IPS-20b (cell line): ENCODE data around the gene RASA3.
"Not testable (repeated sequence)": the region's sequence is repeated elsewhere in the genome, so short reads cannot be mapped to it uniquely, and the experiment has no call there.

Source experiments
- H3K27ac ChIP-seq: one replicate; pipeline ENCODE4 v1.5.1; 2013; ENCODE audit warnings: low read length
- H3K27me3 ChIP-seq: 2 replicates; pipeline ENCODE4 v1.6.1; 2013; ENCODE audit warnings: mild to moderate bottlenecking, low read length, inconsistent platforms; ENCODE audit not compliant: insufficient read depth
- H3K36me3 ChIP-seq: 2 replicates; pipeline ENCODE4 v1.6.1; 2013; ENCODE audit warnings: low read depth, mild to moderate bottlenecking, inconsistent platforms, low read length, moderate library complexity; ENCODE audit not compliant: insufficient read depth
- H3K4me1 ChIP-seq: 2 replicates; pipeline ENCODE4 v1.6.1; 2013; ENCODE audit warnings: mild to moderate bottlenecking, control low read depth, inconsistent platforms, low read length, moderate library complexity; ENCODE audit not compliant: insufficient read depth
- H3K4me3 ChIP-seq: 2 replicates; pipeline ENCODE4 v1.5.1; 2013; ENCODE audit warnings: mild to moderate bottlenecking, low read length, inconsistent platforms
- H3K9ac ChIP-seq: 2 replicates; pipeline ENCODE4 v1.6.1; 2013; ENCODE audit warnings: low read depth, mild to moderate bottlenecking, inconsistent platforms, low read length, moderate library complexity
- H3K9me3 ChIP-seq: 2 replicates; pipeline ENCODE4 v1.6.1; 2013; ENCODE audit warnings: mild to moderate bottlenecking, low read depth, low read length, inconsistent platforms; ENCODE audit not compliant: insufficient read depth

RASA3 gene

GRCh38 chr13:114121031-114121430, 11.4 kb downstream of the RASA3 start:
- Histone ChIP-seq H3K4me3 (no peak overlapping the region), H3K27ac (no peak overlapping the region), H3K4me1 (peaks cover 10% of the 10 kb centered on the region), H3K27me3 (no peaks in the 10 kb centered on the region), H3K36me3 (no peaks in the 10 kb centered on the region), H3K9ac (no peak overlapping the region), H3K9me3 (no peaks in the 10 kb centered on the region)

GRCh38 chr13:114120591-114121011, 11.8 kb downstream of the RASA3 start:
- Histone ChIP-seq H3K4me3 (no peak overlapping the region), H3K27me3 (no peaks in the 10 kb centered on the region), H3K36me3 (no peaks in the 10 kb centered on the region), H3K27ac (no peak overlapping the region), H3K4me1 (peaks cover 10% of the 10 kb centered on the region), H3K9me3 (no peaks in the 10 kb centered on the region), H3K9ac (no peak overlapping the region)

- H3K36me3 ChIP-seq, result no peaks in the 10 kb centered on the region
- peaks cover 10% of the 10 kb centered on the region for H3K4me1 ChIP-seq
- no peak overlapping the region for H3K27ac ChIP-seq
- H3K27me3 ChIP-seq, result no peaks in the 10 kb centered on the region
- H3K4me3 ChIP-seq, result peak overlapping the region; percentile 60; the same call in 1 of the 2 replicates
- peak overlapping the region; percentile 54; the same call in 1 of the 2 replicates for H3K9ac ChIP-seq
- H3K9me3 ChIP-seq, result no peaks in the 10 kb centered on the region
Observed at GRCh38 chr13:114119196-114119595, 13.2 kb downstream of the RASA3 start.

GRCh38 chr13:114118511-114119123, 13.8 kb downstream of the RASA3 start:
- no peak overlapping the region for H3K27ac ChIP-seq
- peak overlapping the region; percentile 54; the same call in 1 of the 2 replicates for H3K9ac ChIP-seq
- no peaks in the 10 kb centered on the region for H3K9me3 ChIP-seq
- no peaks in the 10 kb centered on the region for H3K36me3 ChIP-seq
- no peaks in the 10 kb centered on the region for H3K27me3 ChIP-seq
- H3K4me3 ChIP-seq, result peak overlapping the region; percentile 60; the same call in 1 of the 2 replicates
- peaks cover 10% of the 10 kb centered on the region for H3K4me1 ChIP-seq

- H3K4me3 ChIP-seq, result no peak overlapping the region
- H3K9me3 ChIP-seq, result no peaks in the 10 kb centered on the region
- peaks cover 11% of the 10 kb centered on the region for H3K4me1 ChIP-seq
- H3K9ac ChIP-seq, result no peak overlapping the region
- H3K27ac ChIP-seq, result no peak overlapping the region
- no peaks in the 10 kb centered on the region for H3K27me3 ChIP-seq
- H3K36me3 ChIP-seq, result no peaks in the 10 kb centered on the region
Observed at GRCh38 chr13:114118086-114118485, 14.3 kb downstream of the RASA3 start.

GRCh38 chr13:114117341-114117874, 15.0 kb downstream of the RASA3 start:
- H3K4me1 ChIP-seq, result peaks cover 17% of the 10 kb centered on the region
- not testable (repeated sequence) for H3K4me3 ChIP-seq, H3K36me3 ChIP-seq, H3K27me3 ChIP-seq, H3K9me3 ChIP-seq, H3K9ac ChIP-seq, H3K27ac ChIP-seq

GRCh38 chr13:114116734-114117133, 15.7 kb downstream of the RASA3 start:
- Histone ChIP-seq H3K27me3 (no peaks in the 10 kb centered on the region), H3K27ac (no peak overlapping the region), H3K4me3 (no peak overlapping the region), H3K9ac (no peak overlapping the region), H3K9me3 (no peaks in the 10 kb centered on the region), H3K36me3 (no peaks in the 10 kb centered on the region), H3K4me1 (peaks cover 24% of the 10 kb centered on the region)

- no peak overlapping the region for H3K27ac ChIP-seq
- no peak overlapping the region for H3K9ac ChIP-seq
- peaks cover 27% of the 10 kb centered on the region for H3K4me1 ChIP-seq
- no peaks in the 10 kb centered on the region for H3K27me3 ChIP-seq
- H3K4me3 ChIP-seq, result no peak overlapping the region
- H3K36me3 ChIP-seq, result no peaks in the 10 kb centered on the region
- H3K9me3 ChIP-seq, result no peaks in the 10 kb centered on the region
Observed at GRCh38 chr13:114115796-114116195, 16.6 kb downstream of the RASA3 start.

- Histone ChIP-seq H3K9me3 (no peaks in the 10 kb centered on the region), H3K27ac (no peak overlapping the region), H3K4me1 (peaks cover 26% of the 10 kb centered on the region; the same call in 1 of the 2 replicates), H3K36me3 (no peaks in the 10 kb centered on the region), H3K4me3 (no peak overlapping the region), H3K27me3 (no peaks in the 10 kb centered on the region), H3K9ac (no peak overlapping the region)
Observed at GRCh38 chr13:114115191-114115671, 17.2 kb downstream of the RASA3 start.

GRCh38 chr13:114114666-114115065, 17.8 kb downstream of the RASA3 start:
- H3K36me3 ChIP-seq, H3K4me3 ChIP-seq, H3K9ac ChIP-seq, H3K27ac ChIP-seq, H3K27me3 ChIP-seq, H3K9me3 ChIP-seq: not testable (repeated sequence)
- H3K4me1 ChIP-seq, result peaks cover 26% of the 10 kb centered on the region; the same call in 1 of the 2 replicates

GRCh38 chr13:114114006-114114640, 18.3 kb downstream of the RASA3 start:
- H3K27me3 ChIP-seq, result no peaks in the 10 kb centered on the region
- H3K27ac ChIP-seq, result no peak overlapping the region
- H3K4me1 ChIP-seq, result peaks cover 26% of the 10 kb centered on the region; the same call in 1 of the 2 replicates
- no peak overlapping the region for H3K4me3 ChIP-seq
- H3K9ac ChIP-seq, result no peak overlapping the region
- no peaks in the 10 kb centered on the region for H3K9me3 ChIP-seq
- no peaks in the 10 kb centered on the region for H3K36me3 ChIP-seq

GRCh38 chr13:114113395-114113794, 19.0 kb downstream of the RASA3 start:
- H3K9me3 ChIP-seq, H3K4me3 ChIP-seq, H3K27me3 ChIP-seq, H3K9ac ChIP-seq, H3K27ac ChIP-seq, H3K36me3 ChIP-seq: not testable (repeated sequence)
- H3K4me1 ChIP-seq, result peaks cover 23% of the 10 kb centered on the region; the same call in 1 of the 2 replicates
